Measurements from ENCODE around the gene ELL. TPM values are rescaled to one million over a fixed set of nuclear protein-coding genes. Genes with fewer than 3 reads are reported as not detected.

Gene ELL
- total RNA-seq, 1 experiment from 2014 or later: 9.0 TPM

- no peak for DNase-seq (ENCODE audit: low spot score)
These were observed 86.6 kb downstream of the ELL start for GRCh38 chr19:18435178-18435841.

GRCh38 chr19:18434411-18435175, 87.3 kb downstream of the ELL start:
- DNase-seq (ENCODE audit: low spot score): no peak

GRCh38 chr19:18433735-18434398, 88.0 kb downstream of the ELL start:
- no peak for DNase-seq (ENCODE audit: low spot score)

- DNase-seq (ENCODE audit: low spot score): no peak
These were observed 88.7 kb downstream of the ELL start for GRCh38 chr19:18433015-18433691.

GRCh38 chr19:18432275-18433014, 89.4 kb downstream of the ELL start:
- no peak for DNase-seq (ENCODE audit: low spot score)

DNA sequence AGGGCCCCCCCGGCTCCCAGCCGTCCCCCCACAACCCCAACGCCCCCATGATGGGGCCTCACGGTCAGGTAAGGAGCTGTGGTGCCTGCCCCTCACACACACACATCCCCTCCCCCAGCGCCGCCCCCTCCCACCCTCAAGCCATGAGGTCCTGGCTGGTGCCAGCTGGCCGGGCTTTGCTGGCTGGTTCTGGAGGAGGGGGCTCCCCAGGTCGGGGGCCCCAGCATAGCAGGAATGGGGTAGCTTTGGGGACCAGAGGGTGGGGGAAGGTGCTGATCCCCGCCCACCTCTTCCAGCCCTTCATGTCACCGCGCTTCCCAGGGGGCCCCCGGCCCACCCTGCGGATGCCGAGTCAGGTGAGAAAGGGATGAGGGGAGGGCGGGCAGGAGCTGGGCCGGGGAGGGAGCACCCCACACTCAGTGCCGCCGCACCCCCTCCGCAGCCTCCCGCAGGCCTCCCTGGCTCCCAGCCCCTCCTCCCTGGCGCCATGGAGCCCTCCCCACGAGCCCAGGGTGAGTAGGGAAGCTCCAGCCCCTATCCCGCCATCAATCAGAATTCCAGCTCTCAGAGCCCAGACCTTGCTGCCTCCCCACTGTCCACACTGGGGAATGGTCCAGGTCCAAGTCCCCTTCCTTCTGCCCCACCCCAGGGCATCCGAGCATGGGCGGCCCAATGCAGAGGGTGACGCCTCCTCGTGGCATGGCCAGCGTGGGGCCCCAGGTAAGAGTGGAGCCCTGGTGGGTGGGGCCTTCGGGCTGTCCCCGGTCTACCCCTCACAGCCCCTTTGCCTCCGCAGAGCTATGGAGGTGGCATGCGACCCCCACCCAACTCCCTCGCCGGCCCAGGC, 90.3 kb downstream of the ELL start:
- DNase-seq (ENCODE audit: low spot score): no peak

DNA sequence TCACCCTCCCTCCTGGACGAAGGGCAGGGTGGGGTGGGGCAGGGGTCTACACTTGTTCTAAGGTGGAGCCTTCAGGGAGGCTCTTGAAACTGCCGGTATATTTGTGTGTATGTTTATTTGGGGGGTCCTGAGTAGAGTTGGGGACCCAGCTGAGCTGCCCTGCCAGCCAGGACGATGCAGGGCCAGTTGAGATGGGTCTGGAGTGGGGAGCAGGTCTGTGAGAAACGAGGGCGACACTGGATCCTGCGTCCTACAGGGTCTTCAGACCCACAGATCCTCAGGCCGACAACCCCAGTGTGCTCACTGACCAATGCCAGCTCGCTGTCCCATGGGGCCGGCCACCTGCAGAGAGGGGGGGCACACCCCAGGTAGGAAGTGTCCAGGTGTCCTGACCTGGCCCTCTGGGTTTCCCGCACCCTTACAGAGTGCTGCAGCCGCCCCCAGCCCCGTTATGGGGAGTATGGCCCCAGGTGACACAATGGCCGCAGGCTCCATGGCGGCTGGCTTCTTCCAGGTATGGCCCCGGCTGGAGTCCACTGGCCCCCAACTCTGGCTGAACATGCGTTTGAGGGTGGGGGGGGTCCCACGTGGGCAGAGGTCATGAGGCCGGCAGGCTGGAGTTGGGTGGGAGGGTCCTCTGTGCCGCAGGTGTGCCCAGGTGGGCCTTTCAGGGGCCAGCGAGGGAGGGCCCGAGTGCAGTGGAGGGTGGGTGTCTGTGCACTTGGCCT, 91.3 kb downstream of the ELL start:
- no peak for DNase-seq (ENCODE audit: low spot score)

DNA sequence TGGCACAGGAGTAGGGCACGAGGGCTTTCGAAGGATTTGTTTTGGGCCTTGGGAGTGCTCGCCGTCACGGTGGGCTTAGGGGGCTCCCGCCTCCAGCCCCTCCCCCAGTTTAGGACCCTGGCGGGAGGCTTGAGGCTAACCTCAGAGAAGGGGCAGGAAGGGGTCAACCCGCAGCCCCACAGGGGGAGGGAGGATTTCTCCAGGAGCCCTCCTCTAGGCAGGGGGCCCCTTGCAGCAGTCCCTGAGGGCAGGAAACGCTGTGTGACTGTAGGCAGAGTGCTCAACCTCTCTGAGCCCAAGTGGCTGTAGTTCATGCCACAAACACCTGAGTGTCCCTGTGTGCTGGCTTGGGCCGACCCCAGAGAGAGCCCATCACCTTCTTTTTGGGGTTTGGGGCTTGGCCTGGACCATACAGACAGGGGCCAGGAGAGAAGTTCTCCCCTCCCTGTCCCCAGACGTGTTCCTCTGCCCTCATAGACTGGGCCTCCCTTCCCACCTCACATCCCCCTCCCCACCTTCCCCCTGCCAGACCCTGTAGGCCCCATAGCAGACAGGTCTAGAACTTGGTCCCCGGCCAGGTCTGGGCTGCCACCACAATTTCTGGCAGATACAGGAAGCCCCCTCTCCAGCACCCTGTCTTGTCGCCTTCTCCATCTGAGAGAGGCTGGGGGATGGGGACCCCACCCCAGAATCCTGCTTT, 92.0 kb downstream of the ELL start:
- DNase-seq (ENCODE audit: low spot score): no peak

DNA sequence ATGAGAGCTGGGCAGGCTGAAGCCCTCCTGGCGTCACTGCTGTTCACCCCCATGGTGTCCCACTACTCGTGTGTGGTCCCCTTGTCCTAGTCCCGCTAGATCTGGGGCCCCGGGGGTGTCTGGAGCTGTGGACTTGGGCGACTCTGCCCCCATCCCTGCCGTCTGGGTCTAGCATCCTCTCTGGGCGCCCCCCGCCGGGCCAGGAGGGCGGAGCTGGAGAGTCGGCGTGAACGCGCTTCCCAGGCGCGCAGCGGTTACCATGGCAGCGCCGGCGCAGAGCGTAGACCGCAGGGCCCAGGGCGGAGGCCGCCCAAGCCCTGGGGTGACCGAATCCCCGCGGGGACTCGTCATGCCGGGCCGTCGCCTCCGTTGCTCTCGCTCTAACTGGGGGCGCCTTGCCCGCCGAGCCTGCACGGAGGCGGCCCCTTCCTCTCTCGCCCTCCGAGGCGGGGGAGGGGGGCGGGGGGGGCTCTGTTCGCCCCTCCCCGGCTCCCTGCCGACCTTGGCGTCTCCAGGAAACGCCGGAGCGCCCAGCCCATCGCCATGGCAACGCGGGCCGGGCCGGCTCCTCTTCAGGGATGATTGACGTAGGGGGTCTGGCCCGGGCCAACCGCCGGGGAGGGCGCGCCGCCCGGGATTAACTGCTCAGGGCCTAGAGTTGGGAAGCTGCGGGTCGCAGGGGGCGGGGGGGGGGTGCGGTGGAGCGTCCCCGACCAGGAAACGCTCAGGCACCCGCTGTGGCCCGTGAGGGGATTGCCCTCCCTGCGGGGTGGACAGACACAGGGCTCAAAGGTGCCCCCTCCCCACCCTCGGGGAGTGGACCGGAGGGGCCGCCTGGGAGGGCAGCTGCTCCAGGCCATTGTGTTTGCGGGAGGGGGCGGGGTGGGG, 92.8 kb downstream of the ELL start:
- peak; percentile 81 for DNase-seq (ENCODE audit: low spot score)

DNA sequence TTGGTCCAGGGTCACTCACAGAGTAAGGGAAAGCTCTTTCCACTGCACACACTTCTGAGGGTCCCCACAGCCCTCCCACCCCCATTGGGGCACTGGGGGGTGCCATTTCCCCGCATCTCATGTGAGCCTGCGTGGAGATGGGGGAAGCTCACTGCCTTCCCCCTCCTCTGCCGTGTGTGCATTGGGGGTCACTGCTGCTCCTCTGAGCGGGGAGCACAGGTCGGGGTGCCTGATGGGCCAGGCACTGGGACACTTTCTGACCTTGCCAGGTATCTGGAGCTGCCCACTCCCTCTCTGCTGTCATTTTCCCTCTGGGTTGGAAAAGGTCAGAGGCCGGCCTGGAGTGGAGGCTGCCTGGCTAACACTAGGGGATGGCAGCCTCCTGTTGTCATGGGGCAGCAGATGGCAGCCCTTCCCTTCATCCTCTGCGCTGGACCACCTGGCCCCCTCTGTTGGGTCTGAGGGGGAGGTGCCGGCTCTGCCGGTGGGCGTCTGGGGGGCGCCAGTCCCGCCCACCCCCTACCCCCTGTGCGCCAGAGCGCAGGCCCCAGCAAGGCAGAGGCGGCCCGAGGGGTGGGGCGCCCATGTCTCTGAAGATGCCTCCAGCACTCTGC, 93.6 kb downstream of the ELL start:
- DNase-seq (ENCODE audit: low spot score): no peak

DNA sequence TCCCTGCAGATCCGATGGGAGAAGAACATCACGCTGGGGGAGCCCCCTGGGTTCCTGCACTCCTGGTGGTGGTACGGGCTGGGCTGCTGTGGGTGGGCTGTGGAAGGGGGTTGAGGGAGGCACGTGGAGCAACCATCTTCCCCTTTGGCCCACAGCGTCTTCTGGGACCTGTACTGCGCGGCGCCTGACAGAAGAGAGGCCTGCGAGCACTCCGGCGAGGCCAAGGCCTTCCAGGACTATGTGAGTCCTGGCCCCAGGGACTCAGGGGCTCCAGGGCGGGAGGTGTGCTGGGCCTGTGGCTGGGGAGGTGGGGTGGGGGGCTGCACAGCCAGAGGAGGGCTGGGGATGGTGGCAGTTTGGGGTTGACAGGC, 94.1 kb downstream of the ELL start:
- no peak for DNase-seq (ENCODE audit: low spot score)

- no peak for DNase-seq (ENCODE audit: low spot score)
These were observed 94.7 kb downstream of the ELL start for GRCh38 chr19:18427080-18427742.

- no peak for DNase-seq (ENCODE audit: low spot score)
These were observed 95.5 kb downstream of the ELL start for GRCh38 chr19:18426416-18426767.

DNA sequence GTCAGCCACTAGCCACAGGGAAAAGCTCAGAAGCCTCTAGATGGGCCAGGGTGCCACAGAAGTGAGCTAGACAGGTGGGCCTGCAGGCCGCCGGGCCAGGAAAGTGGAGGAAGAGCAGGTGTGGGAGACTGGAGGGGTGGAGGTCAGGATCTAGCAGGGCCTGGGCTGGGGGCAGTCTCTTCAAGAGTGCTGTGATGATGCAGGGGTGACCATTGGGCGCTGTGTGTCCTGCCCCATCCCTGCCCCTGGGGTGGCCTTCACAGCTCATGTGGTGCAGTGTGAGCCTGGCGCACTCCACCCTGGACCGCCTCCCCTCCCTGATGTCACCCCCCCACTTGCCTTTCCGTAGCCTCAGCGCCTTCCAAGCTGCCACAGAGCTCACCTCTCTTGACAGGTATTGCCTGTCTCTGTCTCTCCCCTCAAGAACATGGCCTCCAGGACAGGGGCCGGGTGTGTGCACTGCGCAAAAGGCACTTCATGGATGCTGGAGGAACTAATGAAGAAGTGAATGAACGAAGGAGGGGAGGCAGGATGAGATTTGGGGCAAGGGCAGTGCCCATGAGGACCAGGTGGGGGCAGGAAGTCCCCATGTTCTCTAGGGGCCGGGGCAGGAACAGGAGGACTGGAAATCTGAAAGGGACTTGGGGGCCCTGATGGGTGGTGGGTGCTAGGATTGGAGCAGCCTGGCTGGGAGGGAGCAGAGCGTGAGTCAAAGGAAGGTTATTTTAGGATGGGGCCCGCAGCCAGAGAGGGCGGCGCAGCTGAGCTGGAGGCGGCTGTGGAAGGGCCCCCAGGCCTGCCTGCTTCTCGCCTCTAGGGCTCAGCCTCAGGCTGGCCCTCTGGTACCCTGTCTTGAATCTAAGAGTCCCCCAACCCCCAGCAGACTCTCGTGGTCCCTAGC, 96.1 kb downstream of the ELL start:
- DNase-seq (ENCODE audit: low spot score): peak; percentile 76

DNA sequence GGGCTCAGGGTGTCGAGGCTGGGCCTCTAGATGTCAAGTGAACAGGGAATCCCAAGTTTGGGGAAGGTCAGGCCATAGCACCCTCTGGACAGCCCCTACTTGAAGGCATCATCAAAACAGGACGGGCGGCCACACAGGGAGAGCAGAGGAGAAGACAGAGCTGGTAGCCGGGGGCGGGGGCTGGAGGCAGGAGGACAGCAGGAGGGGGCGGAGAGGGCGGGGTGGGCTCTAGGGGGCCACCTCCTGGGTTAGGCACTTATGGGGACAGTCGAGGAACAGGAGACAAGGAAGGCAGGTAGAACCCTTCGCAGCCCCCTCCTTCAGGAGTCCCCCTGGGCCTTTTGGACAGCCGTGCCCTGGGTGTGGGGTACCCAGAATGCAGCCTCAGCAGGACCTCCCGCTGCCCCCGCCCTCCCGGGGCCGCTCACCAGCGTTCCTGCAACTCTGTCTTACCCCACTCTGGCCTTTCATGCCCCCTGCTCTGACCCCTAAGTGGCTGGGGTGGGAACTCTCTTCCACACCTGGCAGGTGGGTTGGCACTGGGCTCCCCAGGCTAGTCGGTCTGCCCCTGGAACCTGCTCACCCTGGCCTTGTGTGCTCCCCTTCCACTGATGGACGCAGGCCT, 96.9 kb downstream of the ELL start:
- no peak for DNase-seq (ENCODE audit: low spot score)

All from A172 (cell line).